DOHH2 (cell line): Measurements from ENCODE around the gene ANKS1B.

Experiments
- EZH2phosphoT487 ChIP-seq: fragments of 200-600 bp; sonication (generic); IDR thresholded peaks from 2 replicates; pipeline ENCODE4 v1.6.1; 2017; ENCODE audit warnings: borderline replicate concordance, mild to moderate bottlenecking, antibody characterized with exemption, low read length, moderate library complexity, mixed read lengths
- TF ChIP-seq, protein P1 (sequence below): fragments of 200-600 bp; sonication (generic); IDR thresholded peaks from one replicate; pipeline ENCODE4 v1.5.1; 2014; ENCODE audit warnings: antibody characterized with exemption, mild to moderate bottlenecking, low read depth, low read length; ENCODE audit not compliant: poor library complexity, severe bottlenecking

- TF ChIP-seq, protein P1, sequence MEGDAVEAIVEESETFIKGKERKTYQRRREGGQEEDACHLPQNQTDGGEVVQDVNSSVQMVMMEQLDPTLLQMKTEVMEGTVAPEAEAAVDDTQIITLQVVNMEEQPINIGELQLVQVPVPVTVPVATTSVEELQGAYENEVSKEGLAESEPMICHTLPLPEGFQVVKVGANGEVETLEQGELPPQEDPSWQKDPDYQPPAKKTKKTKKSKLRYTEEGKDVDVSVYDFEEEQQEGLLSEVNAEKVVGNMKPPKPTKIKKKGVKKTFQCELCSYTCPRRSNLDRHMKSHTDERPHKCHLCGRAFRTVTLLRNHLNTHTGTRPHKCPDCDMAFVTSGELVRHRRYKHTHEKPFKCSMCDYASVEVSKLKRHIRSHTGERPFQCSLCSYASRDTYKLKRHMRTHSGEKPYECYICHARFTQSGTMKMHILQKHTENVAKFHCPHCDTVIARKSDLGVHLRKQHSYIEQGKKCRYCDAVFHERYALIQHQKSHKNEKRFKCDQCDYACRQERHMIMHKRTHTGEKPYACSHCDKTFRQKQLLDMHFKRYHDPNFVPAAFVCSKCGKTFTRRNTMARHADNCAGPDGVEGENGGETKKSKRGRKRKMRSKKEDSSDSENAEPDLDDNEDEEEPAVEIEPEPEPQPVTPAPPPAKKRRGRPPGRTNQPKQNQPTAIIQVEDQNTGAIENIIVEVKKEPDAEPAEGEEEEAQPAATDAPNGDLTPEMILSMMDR, result no peak
- TF ChIP-seq EZH2phosphoT487, result no peak
These were observed 1137.5 kb downstream of the ANKS1B start for GRCh38 chr12:98847242-98847641.
